HepG2 (cell line): ENCODE results near the gene CEP164. TPM values are rescaled to one million over a fixed set of nuclear protein-coding genes. Genes with fewer than 3 reads are reported as not detected.

ENCODE experiments used
- ATAC-seq: fragments of 200-7000 bp; cut with Tn5 transposase; 3 replicates; pipeline ENCODE4 v1.9.1; 2020; ENCODE audit warnings: mild to moderate bottlenecking, moderate library complexity
- BruUV-seq: library from RNA; stranded (reverse); fragments of 400-500 nt; replicated peaks from 2 replicates; lab custom pipeline; 2021; lab: Mats Ljungman, UMichigan
- CTCF ChIA-PET: fragments of 300-600 bp; formaldehyde crosslinking; extraction: SDS; loops from one replicate; lab custom pipeline; 2021; ENCODE audit warnings: low total read pairs, inconsistent platforms, low intra/inter-chr PET ratio; lab: Yijun Ruan, JAX
- POLR2A ChIA-PET: fragments of 350-600 bp; sonication (Branson Sonifier 250); formaldehyde crosslinking; loops from one replicate; lab custom pipeline; 2020; ENCODE audit warnings: antibody characterized with exemption, inconsistent platforms; lab: Yijun Ruan, JAX
- DNase-seq: peaks from one replicate; pipeline ENCODE4 v3.0.0-alpha.2; 2015; ENCODE audit warnings: low spot score
- FAIRE-seq: peaks from 3 replicates; lab custom pipeline; 2011; peaks lifted over from hg19 to GRCh38; lab: Jason Lieb, UNC
- H2AFZ ChIP-seq: one replicate; pipeline ENCODE4 v1.6.1; 2011; ENCODE audit warnings: low read length, inconsistent platforms
- H3K27ac ChIP-seq: fragments of 300-600 bp; 3 replicates; pipeline ENCODE4 v1.8.0; 2011; ENCODE audit warnings: mixed run types, mild to moderate bottlenecking, mixed read lengths, low read length, inconsistent platforms; ENCODE audit not compliant: insufficient read depth; ENCODE audit errors: extremely low read length
- H3K27me3 ChIP-seq, 2 experiments: fragments of 200-600 bp in 1 of 2; 2 replicates in 1 of 2; 3 replicates in 1 of 2; pipeline versions ENCODE4 v1.6.0 to v1.8.0; 2011; ENCODE audit warnings: low read length in 2 of 2, mild to moderate bottlenecking in 2 of 2, moderate library complexity in 2 of 2, inconsistent platforms in 1 of 2; ENCODE audit not compliant: insufficient read depth in 2 of 2, control insufficient read depth in 1 of 2
- H3K36me3 ChIP-seq, 2 experiments: fragments of 200-600 bp in 1 of 2; replicated peaks in 1 of 2; 2 replicates in 1 of 2; 3 replicates in 1 of 2; pipeline versions ENCODE4 v1.5.1 to v1.8.0; 2011; ENCODE audit warnings: low read length in 2 of 2, inconsistent platforms in 1 of 2; ENCODE audit not compliant: insufficient read depth in 2 of 2, control insufficient read depth in 1 of 2
- H3K4me1 ChIP-seq: 2 replicates; pipeline ENCODE4 v1.5.1; 2012; ENCODE audit warnings: low read length, inconsistent platforms; ENCODE audit not compliant: insufficient read depth
- H3K4me2 ChIP-seq: 2 replicates; pipeline ENCODE4 v1.6.0; 2011; ENCODE audit warnings: low read depth, low read length, inconsistent platforms
- H3K4me3 ChIP-seq, 3 experiments: fragments of 200-600 bp in 1 of 3; sonication (generic), shearing (Covaris generic) in 1 of 3; replicated peaks in 1 of 3; 2 replicates each; pipeline ENCODE4 v1.5.1; 2011 to 2016; ENCODE audit warnings: low read length in 3 of 3, inconsistent platforms in 2 of 3, low read depth in 2 of 3, mild to moderate bottlenecking in 2 of 3, control low read depth in 1 of 3, mixed read lengths in 1 of 3; ENCODE audit not compliant: insufficient read depth in 1 of 3
- H3K79me2 ChIP-seq: one replicate; pipeline ENCODE4 v1.6.1; 2011; ENCODE audit warnings: low read length, inconsistent platforms; ENCODE audit not compliant: insufficient read depth
- H3K9ac ChIP-seq: 2 replicates; pipeline ENCODE4 v1.6.0; 2011; ENCODE audit warnings: mild to moderate bottlenecking, low read depth, low read length, inconsistent platforms; ENCODE audit not compliant: insufficient read depth
- H3K9me3 ChIP-seq: 2 replicates; pipeline ENCODE4 v1.5.1; 2012; ENCODE audit warnings: mild to moderate bottlenecking, low read length
- H4K20me1 ChIP-seq: 2 replicates; pipeline ENCODE4 v1.6.0; 2011; ENCODE audit warnings: inconsistent platforms, mild to moderate bottlenecking, low read length, moderate library complexity; ENCODE audit not compliant: insufficient read depth
- ARNTL ChIP-seq: sonication (generic); formaldehyde crosslinking; IDR thresholded peaks from 2 replicates; pipeline ENCODE4 v1.4.0; 2020; ENCODE audit warnings: mild to moderate bottlenecking, missing genetic modification reagents
- EZH2 ChIP-seq: conservative IDR thresholded peaks from 2 replicates; pipeline ENCODE4 v1.6.1; 2012; ENCODE audit warnings: mild to moderate bottlenecking, low read depth, low read length, moderate library complexity
- GPN1 ChIP-seq: sonication (generic); formaldehyde crosslinking; IDR thresholded peaks from 2 replicates; pipeline ENCODE4 v1.5.1; 2020; ENCODE audit warnings: missing genetic modification reagents, borderline replicate concordance
- MED13 ChIP-seq: sonication (generic); formaldehyde crosslinking; IDR thresholded peaks from 2 replicates; pipeline ENCODE4 v1.5.0; 2020; ENCODE audit warnings: missing genetic modification reagents
- NCOA2 ChIP-seq: sonication (generic); formaldehyde crosslinking; IDR thresholded peaks from 2 replicates; pipeline ENCODE4 v1.8.0; 2022; ENCODE audit warnings: inconsistent platforms
- NR0B2 ChIP-seq: sonication (generic); formaldehyde crosslinking; IDR thresholded peaks from 2 replicates; pipeline ENCODE4 v1.4.0; 2020; ENCODE audit warnings: mild to moderate bottlenecking, missing genetic modification reagents
- ONECUT2 ChIP-seq: sonication (generic); formaldehyde crosslinking; IDR thresholded peaks from 2 replicates; pipeline ENCODE4 v1.4.0; 2020; ENCODE audit warnings: missing genetic modification reagents
- PRDM4 ChIP-seq: sonication (generic); formaldehyde crosslinking; IDR thresholded peaks from 2 replicates; pipeline ENCODE4 v1.9.0; 2021; ENCODE audit warnings: missing genetic modification reagents, borderline replicate concordance
- RARA ChIP-seq: IDR thresholded peaks from 2 replicates; pipeline ENCODE4 v1.6.1; 2016; ENCODE audit warnings: missing genetic modification reagents, missing compliant biosample characterization
- SRF ChIP-seq: IDR thresholded peaks from 2 replicates; pipeline ENCODE4 v1.6.1; 2011; ENCODE audit warnings: mild to moderate bottlenecking, low read depth, low read length, moderate library complexity
- TEF ChIP-seq: sonication (generic); formaldehyde crosslinking; IDR thresholded peaks from 2 replicates; pipeline ENCODE4 v1.5.0; 2020; ENCODE audit warnings: missing genetic modification reagents
- ZFP90 ChIP-seq: sonication (generic); formaldehyde crosslinking; IDR thresholded peaks from 2 replicates; pipeline ENCODE4 v1.8.0; 2022; ENCODE audit warnings: missing genetic modification reagents, mild to moderate bottlenecking, inconsistent platforms, borderline replicate concordance
- ZNF10 ChIP-seq: sonication (generic); formaldehyde crosslinking; IDR thresholded peaks from 2 replicates; pipeline ENCODE4 v1.4.0; 2020; ENCODE audit warnings: mild to moderate bottlenecking, low read depth, missing genetic modification reagents, borderline replicate concordance
- ZUFSP ChIP-seq: sonication (generic); formaldehyde crosslinking; IDR thresholded peaks from 2 replicates; pipeline ENCODE4 v1.9.0; 2021; ENCODE audit warnings: missing genetic modification reagents, mild to moderate bottlenecking, borderline replicate concordance
- WGBS: methylation state at CpG from one replicate; pipeline ENCODE4 v1.1.6; 2017; ENCODE audit warnings: low lambda C conversion rate; 5-methylcytosine and 5-hydroxymethylcytosine counted together
- in situ Hi-C: cut with HindIII; loops from 2 replicates; pipeline ENCODE4 v1.10.0; 2017; ENCODE audit warnings: low pct_unique_long_range_greater_than_20kb; ENCODE audit not compliant: extremely low pct_ligation_motif_present
- intact Hi-C: fragments of 100-400 bp; cut with micrococcal nuclease; formaldehyde crosslinking; loops from one replicate; pipeline ENCODE4 v1.10.0; 2022; ENCODE audit not compliant: unreplicated experiment
- polyA plus RNA-seq, 8 experiments: library from polyadenylated mRNA; depleted of rRNA in 3 of 8; stranded (reverse) in 7 of 8; unstranded in 1 of 8; fragments of >200 nt; fragmentation: Illumina TruSeq in 4 of 8; extraction: Trizol in 4 of 8; gene quantifications; 2 replicates each; pipeline versions ENCODE4 v1.2.1 to v1.2.3, GENCODE V29; 2011 to 2016; ENCODE audit warnings: low read depth in 4 of 8, missing spikeins in 1 of 8, mixed read lengths in 1 of 8; ENCODE audit not compliant: insufficient read depth in 1 of 8
- total RNA-seq, 5 experiments: library from RNA; depleted of rRNA; stranded (reverse); fragments of >200 nt; fragmentation: Illumina TruSeq; extraction: Trizol; gene quantifications; 2 replicates each; pipeline ENCODE4 v1.2.3, GENCODE V29; 2016; ENCODE audit warnings: low read depth in 1 of 5

Gene CEP164
- total and polyA plus RNA-seq, 2 of the 13 experiments (the other 11 are each of a cell fraction or from before 2014, with no cell fraction given): 11.4 to 15.2 TPM

- no peak for TF ChIP-seq TEF (CRISPR knock-in tag)
- TF ChIP-seq GPN1 (CRISPR knock-in tag): no peak
- TF ChIP-seq, all 625 proteins: peak for 0
These were observed 89.7 kb downstream of the CEP164 start (continued) for GRCh38 chr11:117417342-117417741.

GRCh38 chr11:117417856-117418255 lies 90.2 kb downstream of the CEP164 start:
- Histone ChIP-seq H3K27ac (no peak overlapping the region), H2AFZ (no peak overlapping the region), H3K79me2 (no peaks in the 10 kb centered on the region), H3K9me3 (no peaks in the 10 kb centered on the region), H4K20me1 (no peaks in the 10 kb centered on the region), H3K4me3 (no peak overlapping the region), H3K4me1 (peaks cover 36% of the 10 kb centered on the region), H3K4me2 (no peak overlapping the region), H3K36me3 (no peaks in the 10 kb centered on the region), H3K9ac (no peak overlapping the region), H3K27me3 (peaks cover 4 to 11% of the 10 kb centered on the region in 2 experiments; a peak in 2 of 5 replicates)
- TF ChIP-seq ZUFSP (CRISPR knock-in tag) (no peak), NCOA2 (no peak), ZNF10 (CRISPR knock-in tag) (no peak), PRDM4 (CRISPR knock-in tag) (no peak), NR0B2 (CRISPR knock-in tag) (no peak), MED13 (CRISPR knock-in tag) (no peak), ARNTL (CRISPR knock-in tag) (no peak), SRF (no peak), ZFP90 (CRISPR knock-in tag) (no peak), EZH2 (no peak), RARA (CRISPR knock-in tag) (no peak), ONECUT2 (CRISPR knock-in tag) (no peak)
- ChIA-PET POLR2A (no interaction called here), CTCF (no interaction called here)
- ATAC-seq: no peak
- no peak for DNase-seq
- in situ Hi-C loops (no loop called here), intact Hi-C loops (no loop called here)
- no peak for FAIRE-seq
- no TSS peak for BruUV-seq
- WGBS: 60% methylated on average over 12 of the region's 12 CpGs
